Suppressor macrophage (primary cell): ENCODE data around the gene STRAP.
"Not testable (repeated sequence)": the region's sequence is repeated elsewhere in the genome, so short reads cannot be mapped to it uniquely, and the experiment has no call there.

Experiments
- DNase-seq, 4 experiments: peaks; one replicate each; pipeline ENCODE4 v3.0.0-alpha.2; 2020 to 2022

STRAP gene

GRCh38 chr12:15928870-15929571 is 46.8 kb downstream of the STRAP start:
- no peak for DNase-seq

GRCh38 chr12:15931590-15932053 is 49.4 kb downstream of the STRAP start:
- DNase-seq = peak in 1 of 4 experiments; percentile 6

- peak in 1 of 4 experiments; percentile 6 for DNase-seq
These were observed 50.1 kb downstream of the STRAP start for GRCh38 chr12:15932327-15932726.

GRCh38 chr12:15932971-15933370 is 50.8 kb downstream of the STRAP start:
- peak; percentile 28 to 75 (median 48) for DNase-seq

GRCh38 chr12:15933751-15934150 is 51.6 kb downstream of the STRAP start:
- no peak for DNase-seq

- DNase-seq = no peak
These were observed 54.6 kb downstream of the STRAP start for GRCh38 chr12:15936751-15937150.

- no peak for DNase-seq
These were observed 55.7 kb downstream of the STRAP start for GRCh38 chr12:15937902-15938301.

GRCh38 chr12:15939111-15939510 is 56.9 kb downstream of the STRAP start:
- DNase-seq = no peak

GRCh38 chr12:15942475-15942874 is 60.3 kb downstream of the STRAP start:
- DNase-seq = no peak

GRCh38 chr12:15943519-15943918 is 61.3 kb downstream of the STRAP start:
- not testable (repeated sequence) for DNase-seq

- DNase-seq = not testable (repeated sequence)
These were observed 66.3 kb downstream of the STRAP start for GRCh38 chr12:15948461-15948860.
